ENCODE results near the gene GNB3. TPM values are rescaled to one million over a fixed set of nuclear protein-coding genes. Genes with fewer than 3 reads are reported as not detected.

Gene GNB3
- total and polyA plus RNA-seq, 9 of the 15 experiments (the other 6 are each of a cell fraction or from before 2014, with no cell fraction given): 1.4 to 5.8 (median 2.0) TPM

DNA sequence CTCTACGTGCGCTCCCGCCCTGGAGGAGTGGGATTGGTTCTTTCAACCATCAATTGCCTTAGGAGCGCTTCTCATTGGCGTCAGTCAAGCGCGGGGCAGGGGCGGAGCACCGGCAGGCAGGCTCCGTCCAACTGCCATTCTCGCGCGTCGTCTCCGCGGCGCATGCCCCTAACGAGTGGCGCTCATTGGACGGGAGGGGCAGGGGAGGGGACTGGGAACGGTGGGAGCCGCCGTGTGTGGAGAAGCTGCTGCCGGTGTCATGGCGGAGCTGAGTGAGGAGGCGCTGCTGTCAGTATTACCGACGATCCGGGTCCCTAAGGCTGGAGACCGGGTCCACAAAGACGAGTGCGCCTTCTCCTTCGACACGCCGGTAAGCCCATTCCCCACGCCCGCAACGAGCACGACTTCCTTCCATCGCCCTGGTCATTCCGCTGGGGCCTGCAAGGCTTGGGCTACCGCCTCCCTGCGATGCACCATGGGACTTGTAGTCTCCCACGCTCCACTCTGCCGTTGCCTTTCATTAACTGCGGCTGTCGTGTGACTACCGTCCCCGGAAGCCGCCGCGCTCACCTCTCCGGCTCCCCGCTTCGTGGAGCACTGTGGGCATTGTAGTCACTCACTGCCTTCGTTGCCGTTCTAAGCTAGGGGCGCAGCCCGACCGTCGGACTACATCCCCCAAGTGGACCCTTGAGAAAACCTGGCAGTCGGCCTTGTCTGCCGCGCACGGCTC lies 11.4 kb downstream of the GNB3 start, which contains the start of gene USP5 (continued):
- TF ChIP-seq MCM2 (IDR thresholded peaks at IDR 0.05; ENCODE audit: low read depth) (no peak), WHSC1 (IDR thresholded peaks at IDR 0.05; ENCODE audit: low read length) (no peak), FOXJ2 (tag; IDR thresholded peaks at IDR 0.05) (peak; percentile 93), SP1 (CRISPR knock-in tag; IDR thresholded peaks at IDR 0.05) (peak; percentile 87), ZNF507 (tag; conservative IDR thresholded peaks at IDR 0.05) (no peak), NONO (IDR thresholded peaks at IDR 0.05; ENCODE audit: low read depth in 2 of 2, low read length in 1 of 2) (no peak), ZNF76 (CRISPR knock-in tag; IDR thresholded peaks at IDR 0.05; ENCODE audit: borderline replicate concordance) (peak; percentile 95; the same call in 1 of the 2 replicates), ZNF354B (CRISPR knock-in tag; IDR thresholded peaks at IDR 0.05) (peak; percentile 80; the same call in 1 of the 2 replicates), RBM25 (IDR thresholded peaks at IDR 0.05; ENCODE audit: low read depth, low read length, severe bottlenecking) (peak; percentile 82), ZNF24 (IDR thresholded peaks at IDR 0.05) (no peak), KLF6 (CRISPR knock-in tag; IDR thresholded peaks at IDR 0.05; ENCODE audit: borderline replicate concordance) (peak; percentile 88; the same call in 1 of the 2 replicates), PYGO2 (tag; IDR thresholded peaks at IDR 0.05) (peak; percentile 84), ZZZ3 (IDR thresholded peaks at IDR 0.05) (no peak), ZFP30 (CRISPR knock-in tag; IDR thresholded peaks at IDR 0.05; ENCODE audit: borderline replicate concordance) (no peak), HNRNPK (IDR thresholded peaks at IDR 0.05; ENCODE audit: low read depth, low read length, poor library complexity, severe bottlenecking) (no peak), TCFL5 (CRISPR knock-in tag; conservative IDR thresholded peaks at IDR 0.05) (peak; percentile 68; the same call in 1 of the 2 replicates)
- TF ChIP-seq, protein P1, sequence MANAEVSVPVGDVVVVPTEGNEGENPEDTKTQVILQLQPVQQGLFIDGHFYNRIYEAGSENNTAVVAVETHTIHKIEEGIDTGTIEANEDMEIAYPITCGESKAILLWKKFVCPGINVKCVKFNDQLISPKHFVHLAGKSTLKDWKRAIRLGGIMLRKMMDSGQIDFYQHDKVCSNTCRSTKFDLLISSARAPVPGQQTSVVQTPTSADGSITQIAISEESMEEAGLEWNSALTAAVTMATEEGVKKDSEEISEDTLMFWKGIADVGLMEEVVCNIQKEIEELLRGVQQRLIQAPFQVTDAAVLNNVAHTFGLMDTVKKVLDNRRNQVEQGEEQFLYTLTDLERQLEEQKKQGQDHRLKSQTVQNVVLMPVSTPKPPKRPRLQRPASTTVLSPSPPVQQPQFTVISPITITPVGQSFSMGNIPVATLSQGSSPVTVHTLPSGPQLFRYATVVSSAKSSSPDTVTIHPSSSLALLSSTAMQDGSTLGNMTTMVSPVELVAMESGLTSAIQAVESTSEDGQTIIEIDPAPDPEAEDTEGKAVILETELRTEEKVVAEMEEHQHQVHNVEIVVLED (CRISPR knock-in tag; IDR thresholded peaks at IDR 0.05): peak; percentile 82
- TF ChIP-seq, protein P2, sequence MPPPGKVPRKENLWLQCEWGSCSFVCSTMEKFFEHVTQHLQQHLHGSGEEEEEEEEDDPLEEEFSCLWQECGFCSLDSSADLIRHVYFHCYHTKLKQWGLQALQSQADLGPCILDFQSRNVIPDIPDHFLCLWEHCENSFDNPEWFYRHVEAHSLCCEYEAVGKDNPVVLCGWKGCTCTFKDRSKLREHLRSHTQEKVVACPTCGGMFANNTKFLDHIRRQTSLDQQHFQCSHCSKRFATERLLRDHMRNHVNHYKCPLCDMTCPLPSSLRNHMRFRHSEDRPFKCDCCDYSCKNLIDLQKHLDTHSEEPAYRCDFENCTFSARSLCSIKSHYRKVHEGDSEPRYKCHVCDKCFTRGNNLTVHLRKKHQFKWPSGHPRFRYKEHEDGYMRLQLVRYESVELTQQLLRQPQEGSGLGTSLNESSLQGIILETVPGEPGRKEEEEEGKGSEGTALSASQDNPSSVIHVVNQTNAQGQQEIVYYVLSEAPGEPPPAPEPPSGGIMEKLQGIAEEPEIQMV (tag; conservative IDR thresholded peaks at IDR 0.05; ENCODE audit: low read depth): peak; percentile 81; the same call in 1 of the 2 replicates
- TF ChIP-seq, protein P3, sequence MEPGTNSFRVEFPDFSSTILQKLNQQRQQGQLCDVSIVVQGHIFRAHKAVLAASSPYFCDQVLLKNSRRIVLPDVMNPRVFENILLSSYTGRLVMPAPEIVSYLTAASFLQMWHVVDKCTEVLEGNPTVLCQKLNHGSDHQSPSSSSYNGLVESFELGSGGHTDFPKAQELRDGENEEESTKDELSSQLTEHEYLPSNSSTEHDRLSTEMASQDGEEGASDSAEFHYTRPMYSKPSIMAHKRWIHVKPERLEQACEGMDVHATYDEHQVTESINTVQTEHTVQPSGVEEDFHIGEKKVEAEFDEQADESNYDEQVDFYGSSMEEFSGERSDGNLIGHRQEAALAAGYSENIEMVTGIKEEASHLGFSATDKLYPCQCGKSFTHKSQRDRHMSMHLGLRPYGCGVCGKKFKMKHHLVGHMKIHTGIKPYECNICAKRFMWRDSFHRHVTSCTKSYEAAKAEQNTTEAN (CRISPR knock-in tag; IDR thresholded peaks at IDR 0.05): no peak
- TF ChIP-seq, protein P4, sequence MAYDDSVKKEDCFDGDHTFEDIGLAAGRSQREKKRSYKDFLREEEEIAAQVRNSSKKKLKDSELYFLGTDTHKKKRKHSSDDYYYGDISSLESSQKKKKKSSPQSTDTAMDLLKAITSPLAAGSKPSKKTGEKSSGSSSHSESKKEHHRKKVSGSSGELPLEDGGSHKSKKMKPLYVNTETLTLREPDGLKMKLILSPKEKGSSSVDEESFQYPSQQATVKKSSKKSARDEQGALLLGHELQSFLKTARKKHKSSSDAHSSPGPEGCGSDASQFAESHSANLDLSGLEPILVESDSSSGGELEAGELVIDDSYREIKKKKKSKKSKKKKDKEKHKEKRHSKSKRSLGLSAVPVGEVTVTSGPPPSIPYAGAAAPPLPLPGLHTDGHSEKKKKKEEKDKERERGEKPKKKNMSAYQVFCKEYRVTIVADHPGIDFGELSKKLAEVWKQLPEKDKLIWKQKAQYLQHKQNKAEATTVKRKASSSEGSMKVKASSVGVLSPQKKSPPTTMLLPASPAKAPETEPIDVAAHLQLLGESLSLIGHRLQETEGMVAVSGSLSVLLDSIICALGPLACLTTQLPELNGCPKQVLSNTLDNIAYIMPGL (CRISPR knock-in tag; IDR thresholded peaks at IDR 0.05): no peak
- TF ChIP-seq, protein P5, sequence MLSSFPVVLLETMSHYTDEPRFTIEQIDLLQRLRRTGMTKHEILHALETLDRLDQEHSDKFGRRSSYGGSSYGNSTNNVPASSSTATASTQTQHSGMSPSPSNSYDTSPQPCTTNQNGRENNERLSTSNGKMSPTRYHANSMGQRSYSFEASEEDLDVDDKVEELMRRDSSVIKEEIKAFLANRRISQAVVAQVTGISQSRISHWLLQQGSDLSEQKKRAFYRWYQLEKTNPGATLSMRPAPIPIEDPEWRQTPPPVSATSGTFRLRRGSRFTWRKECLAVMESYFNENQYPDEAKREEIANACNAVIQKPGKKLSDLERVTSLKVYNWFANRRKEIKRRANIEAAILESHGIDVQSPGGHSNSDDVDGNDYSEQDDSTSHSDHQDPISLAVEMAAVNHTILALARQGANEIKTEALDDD (IDR thresholded peaks at IDR 0.05): 0 out of 2 replicates have a peak, but pooled peaks have one; percentile 1

Data from K562 (cell line).